Endothelial cell of umbilical vein (primary cell): Measurements from ENCODE around the gene RALGPS1.

Source experiments
- EZH2 ChIP-seq: IDR thresholded peaks from 2 replicates; pipeline ENCODE4 v1.6.1; 2012; ENCODE audit warnings: borderline replicate concordance, low read depth, mild to moderate bottlenecking, moderate library complexity, low read length, inconsistent platforms; ENCODE audit not compliant: severe bottlenecking
- FOS ChIP-seq: IDR thresholded peaks from 2 replicates; pipeline ENCODE4 v1.6.1; 2011; ENCODE audit warnings: mild to moderate bottlenecking, low read length, moderate library complexity, borderline replicate concordance; ENCODE audit not compliant: insufficient read depth
- GATA2 ChIP-seq: IDR thresholded peaks from 2 replicates; pipeline ENCODE4 v1.7.0; 2011; ENCODE audit warnings: low read depth, mild to moderate bottlenecking, moderate library complexity, mixed read lengths, low read length; ENCODE audit not compliant: insufficient read length, insufficient read depth
- JUN ChIP-seq: IDR thresholded peaks from 2 replicates; pipeline ENCODE4 v1.6.1; 2011; ENCODE audit warnings: borderline replicate concordance, low read depth; ENCODE audit not compliant: insufficient read length, insufficient read depth
- MYC ChIP-seq: IDR thresholded peaks from one replicate; pipeline ENCODE4 v1.6.1; 2011; ENCODE audit warnings: mild to moderate bottlenecking, low read depth, low read length
- POLR2A ChIP-seq: IDR thresholded peaks from 2 replicates; pipeline ENCODE4 v1.6.1; 2012; ENCODE audit warnings: low read depth, mild to moderate bottlenecking, control low read depth, low read length
- POLR2AphosphoS5 ChIP-seq: IDR thresholded peaks from 2 replicates; pipeline ENCODE4 v1.6.1; 2012; ENCODE audit warnings: low read depth, mild to moderate bottlenecking, control low read depth, low read length, moderate library complexity; ENCODE audit not compliant: insufficient read depth
- TF ChIP-seq, protein P1 (sequence below), 2 donors: IDR thresholded peaks; 1 replicate in 1 of 2; 2 replicates in 1 of 2; pipeline ENCODE4 v1.5.1; 2011; ENCODE audit warnings: low read length in 2 of 2, mild to moderate bottlenecking in 2 of 2, moderate library complexity in 2 of 2, control low read depth in 1 of 2, inconsistent platforms in 1 of 2, low read depth in 1 of 2; ENCODE audit not compliant: insufficient read depth in 1 of 2; ENCODE audit errors: extremely low read depth in 1 of 2
- TF ChIP-seq, protein P2 (sequence below): IDR thresholded peaks from 2 replicates; pipeline ENCODE4 v1.6.1; 2011; ENCODE audit not compliant: insufficient read depth, insufficient read length

DNA sequence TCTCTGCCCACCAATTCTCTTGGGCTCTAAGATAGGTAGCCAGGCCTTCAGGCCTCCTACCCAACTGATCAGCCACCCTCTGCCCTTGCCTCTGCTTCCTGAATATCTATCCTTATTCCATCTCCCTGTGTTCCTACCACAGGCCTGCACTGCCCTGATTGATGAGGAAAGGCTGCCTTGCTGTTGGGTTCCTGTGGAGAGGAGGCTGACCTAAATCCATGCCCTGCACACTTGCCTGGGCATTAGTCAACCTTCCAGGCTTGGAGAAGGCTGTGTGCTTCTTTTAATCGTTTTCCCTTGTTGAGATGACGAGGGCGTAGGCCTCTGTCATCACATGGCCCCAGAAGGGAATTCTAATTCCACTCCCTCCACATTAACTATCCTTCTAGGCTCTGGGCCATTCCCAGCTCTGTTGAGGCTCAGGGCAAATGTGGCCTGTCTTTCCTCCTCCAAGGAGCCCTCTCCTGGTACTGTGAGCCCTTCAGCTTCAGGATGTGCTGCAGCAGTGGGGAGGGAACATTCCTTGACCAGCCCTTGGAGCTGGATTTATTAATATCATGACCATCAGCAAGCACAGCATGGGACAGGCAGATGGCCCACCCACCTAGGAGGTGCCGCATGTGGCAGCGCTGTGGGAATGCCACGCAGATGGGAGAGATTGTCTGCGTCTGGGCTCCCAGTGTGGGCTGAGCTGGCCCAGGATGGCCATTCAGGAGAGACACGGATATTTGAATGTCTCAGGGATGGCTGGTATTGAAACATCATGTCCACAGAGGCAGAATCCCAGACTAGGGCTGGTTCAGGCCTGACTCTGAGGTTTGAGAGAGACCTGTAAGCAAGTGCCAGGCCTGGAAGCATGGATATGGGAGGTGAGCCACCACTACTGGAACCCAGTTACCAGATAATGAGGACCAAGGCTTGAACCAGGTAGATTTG lies 166.9 kb downstream of the RALGPS1 start:
- TF ChIP-seq, protein P1, sequence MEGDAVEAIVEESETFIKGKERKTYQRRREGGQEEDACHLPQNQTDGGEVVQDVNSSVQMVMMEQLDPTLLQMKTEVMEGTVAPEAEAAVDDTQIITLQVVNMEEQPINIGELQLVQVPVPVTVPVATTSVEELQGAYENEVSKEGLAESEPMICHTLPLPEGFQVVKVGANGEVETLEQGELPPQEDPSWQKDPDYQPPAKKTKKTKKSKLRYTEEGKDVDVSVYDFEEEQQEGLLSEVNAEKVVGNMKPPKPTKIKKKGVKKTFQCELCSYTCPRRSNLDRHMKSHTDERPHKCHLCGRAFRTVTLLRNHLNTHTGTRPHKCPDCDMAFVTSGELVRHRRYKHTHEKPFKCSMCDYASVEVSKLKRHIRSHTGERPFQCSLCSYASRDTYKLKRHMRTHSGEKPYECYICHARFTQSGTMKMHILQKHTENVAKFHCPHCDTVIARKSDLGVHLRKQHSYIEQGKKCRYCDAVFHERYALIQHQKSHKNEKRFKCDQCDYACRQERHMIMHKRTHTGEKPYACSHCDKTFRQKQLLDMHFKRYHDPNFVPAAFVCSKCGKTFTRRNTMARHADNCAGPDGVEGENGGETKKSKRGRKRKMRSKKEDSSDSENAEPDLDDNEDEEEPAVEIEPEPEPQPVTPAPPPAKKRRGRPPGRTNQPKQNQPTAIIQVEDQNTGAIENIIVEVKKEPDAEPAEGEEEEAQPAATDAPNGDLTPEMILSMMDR (IDR thresholded peaks at IDR 0.05; ENCODE audit: extremely low read depth in 1 of 2, insufficient read depth in 1 of 2, low read depth in 1 of 2, low read length in 2 of 2) = no peak
- TF ChIP-seq POLR2AphosphoS5 (no peak), POLR2A (no peak), MYC (no peak), JUN (no peak), FOS (no peak), EZH2 (no peak), GATA2 (no peak)
- TF ChIP-seq, protein P2, sequence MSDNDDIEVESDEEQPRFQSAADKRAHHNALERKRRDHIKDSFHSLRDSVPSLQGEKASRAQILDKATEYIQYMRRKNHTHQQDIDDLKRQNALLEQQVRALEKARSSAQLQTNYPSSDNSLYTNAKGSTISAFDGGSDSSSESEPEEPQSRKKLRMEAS = no peak
